ENCODE measurements around the gene SLIT3. TPM values are rescaled to one million over a fixed set of nuclear protein-coding genes. Genes with fewer than 3 reads are reported as not detected.

The SLIT3 gene
- total RNA-seq, 1 donor from 2014 or later = 3.1 TPM

DNA sequence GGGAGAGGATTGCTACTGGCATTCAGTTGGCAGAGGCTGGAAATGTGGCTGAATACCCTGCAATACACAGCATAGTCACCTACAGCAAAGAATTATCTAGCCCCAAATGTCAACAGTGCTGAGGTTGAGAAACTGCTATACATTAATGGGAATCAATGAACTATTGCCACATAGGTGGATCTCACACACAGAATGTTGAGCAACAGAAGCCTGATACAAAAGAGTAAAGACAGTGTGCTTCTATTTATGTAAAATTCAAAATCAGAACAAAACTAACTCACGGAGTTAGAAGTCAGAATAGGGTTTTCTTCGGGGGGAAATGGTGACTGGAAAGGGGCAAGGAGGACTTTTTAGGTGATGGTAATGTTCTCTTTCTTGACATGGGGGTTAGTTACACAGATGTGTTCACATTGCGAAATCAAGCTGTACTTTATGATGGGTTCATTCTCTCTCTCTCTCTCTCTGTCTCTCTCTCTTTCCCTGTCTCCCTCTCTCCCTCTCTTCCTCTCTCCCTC, 676.0 kb downstream of the SLIT3 start:
- no peak for DNase-seq (ENCODE audit: low read depth)
- H3K4me3 ChIP-seq (ENCODE audit: low read depth, low read length) = no peak overlapping the region
- TF ChIP-seq, protein P1, sequence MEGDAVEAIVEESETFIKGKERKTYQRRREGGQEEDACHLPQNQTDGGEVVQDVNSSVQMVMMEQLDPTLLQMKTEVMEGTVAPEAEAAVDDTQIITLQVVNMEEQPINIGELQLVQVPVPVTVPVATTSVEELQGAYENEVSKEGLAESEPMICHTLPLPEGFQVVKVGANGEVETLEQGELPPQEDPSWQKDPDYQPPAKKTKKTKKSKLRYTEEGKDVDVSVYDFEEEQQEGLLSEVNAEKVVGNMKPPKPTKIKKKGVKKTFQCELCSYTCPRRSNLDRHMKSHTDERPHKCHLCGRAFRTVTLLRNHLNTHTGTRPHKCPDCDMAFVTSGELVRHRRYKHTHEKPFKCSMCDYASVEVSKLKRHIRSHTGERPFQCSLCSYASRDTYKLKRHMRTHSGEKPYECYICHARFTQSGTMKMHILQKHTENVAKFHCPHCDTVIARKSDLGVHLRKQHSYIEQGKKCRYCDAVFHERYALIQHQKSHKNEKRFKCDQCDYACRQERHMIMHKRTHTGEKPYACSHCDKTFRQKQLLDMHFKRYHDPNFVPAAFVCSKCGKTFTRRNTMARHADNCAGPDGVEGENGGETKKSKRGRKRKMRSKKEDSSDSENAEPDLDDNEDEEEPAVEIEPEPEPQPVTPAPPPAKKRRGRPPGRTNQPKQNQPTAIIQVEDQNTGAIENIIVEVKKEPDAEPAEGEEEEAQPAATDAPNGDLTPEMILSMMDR (conservative IDR thresholded peaks at IDR 0.05; ENCODE audit: low read depth, low read length) = no peak

DNA sequence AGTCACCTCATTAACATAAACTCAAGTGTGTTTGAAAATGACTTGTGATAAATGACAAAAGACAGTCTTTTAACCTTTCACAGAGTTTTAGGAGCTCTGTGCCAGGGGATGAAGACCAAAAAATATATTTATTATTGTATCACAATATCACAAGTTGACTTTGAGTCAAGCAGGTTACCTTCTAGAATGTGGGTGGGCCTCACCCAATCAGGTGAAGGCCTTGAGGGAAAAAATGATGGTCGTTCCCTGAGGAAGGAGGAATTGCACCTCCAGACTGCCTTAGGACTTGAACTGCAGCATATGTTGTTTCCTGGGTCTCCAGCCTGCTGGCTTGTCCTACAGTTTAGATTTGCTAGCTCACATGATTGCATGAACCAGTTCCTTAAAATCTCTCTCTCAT, 680.1 kb downstream of the SLIT3 start:
- DNase-seq (ENCODE audit: low read depth) = no peak
- no peak overlapping the region for H3K4me3 ChIP-seq (ENCODE audit: low read depth, low read length)
- TF ChIP-seq, protein P1 (conservative IDR thresholded peaks at IDR 0.05; ENCODE audit: low read depth, low read length) = no peak

DNA sequence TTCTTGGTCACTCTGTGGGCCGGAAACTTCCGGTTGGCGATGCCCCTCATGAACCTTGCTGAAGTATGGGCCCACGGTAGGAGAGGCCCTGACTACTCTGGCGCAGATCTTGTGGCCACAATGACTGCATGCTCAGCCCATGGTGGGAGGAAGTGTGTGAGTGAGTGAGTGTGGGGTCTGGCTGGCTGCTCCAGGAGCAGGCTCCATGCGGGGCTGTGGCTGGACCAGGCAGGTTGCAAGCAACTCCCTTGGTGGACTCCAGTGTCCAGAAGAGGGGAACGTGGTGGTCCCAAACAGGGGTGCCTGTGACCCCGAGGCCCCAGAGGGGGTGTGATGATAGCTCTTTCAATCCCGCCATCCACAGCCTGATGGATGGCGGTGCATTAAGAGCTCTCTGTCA, 686.3 kb downstream of the SLIT3 start:
- no peak overlapping the region for H3K4me3 ChIP-seq (ENCODE audit: low read depth, low read length)
- TF ChIP-seq, protein P1 (conservative IDR thresholded peaks at IDR 0.05; ENCODE audit: low read depth, low read length) = no peak
- no peak for DNase-seq (ENCODE audit: low read depth)

DNA sequence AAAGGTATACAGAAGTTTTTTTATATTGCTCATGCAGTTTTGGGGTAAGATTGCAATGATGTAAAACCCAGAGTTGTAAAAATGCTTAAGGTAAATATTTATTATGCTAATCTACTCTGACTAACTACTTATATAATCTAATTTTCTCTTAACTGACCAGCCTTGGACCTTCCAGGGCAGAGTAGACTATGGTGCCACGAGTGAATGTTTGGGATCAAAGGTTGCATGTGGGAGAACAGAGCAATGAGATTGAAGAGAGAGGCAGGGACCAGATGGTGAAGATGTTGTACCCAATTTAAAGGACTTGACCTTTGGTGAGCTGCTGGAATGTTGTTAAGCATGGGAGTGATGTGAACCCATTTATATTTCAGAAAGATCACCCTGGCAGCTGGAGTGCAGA, 686.9 kb downstream of the SLIT3 start:
- DNase-seq (ENCODE audit: low read depth) = no peak
- no peak overlapping the region for H3K4me3 ChIP-seq (ENCODE audit: low read depth, low read length)
- TF ChIP-seq, protein P1 (conservative IDR thresholded peaks at IDR 0.05; ENCODE audit: low read depth, low read length) = no peak

DNA sequence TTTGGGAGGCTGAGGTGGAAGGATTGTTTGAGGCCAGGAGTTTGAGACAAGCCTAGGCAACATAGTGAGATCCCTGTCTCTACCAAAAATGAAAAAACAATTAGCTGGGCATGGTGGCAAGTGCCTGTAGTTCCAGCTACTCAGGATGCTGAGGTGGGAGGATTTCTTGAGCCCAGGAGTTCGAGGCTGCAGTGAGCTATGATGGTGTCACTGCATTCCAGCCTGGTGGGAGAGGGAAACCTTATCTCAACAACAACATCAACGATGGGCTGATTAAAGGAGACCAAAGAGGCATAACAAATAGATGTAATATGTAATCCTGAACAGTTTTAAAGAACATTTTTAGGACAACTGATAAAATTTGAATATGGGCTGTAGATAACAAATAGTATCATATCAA, 687.5 kb downstream of the SLIT3 start:
- TF ChIP-seq, protein P1 (conservative IDR thresholded peaks at IDR 0.05; ENCODE audit: low read depth, low read length) = no peak
- DNase-seq (ENCODE audit: low read depth) = no peak
- no peak overlapping the region for H3K4me3 ChIP-seq (ENCODE audit: low read depth, low read length)

DNA sequence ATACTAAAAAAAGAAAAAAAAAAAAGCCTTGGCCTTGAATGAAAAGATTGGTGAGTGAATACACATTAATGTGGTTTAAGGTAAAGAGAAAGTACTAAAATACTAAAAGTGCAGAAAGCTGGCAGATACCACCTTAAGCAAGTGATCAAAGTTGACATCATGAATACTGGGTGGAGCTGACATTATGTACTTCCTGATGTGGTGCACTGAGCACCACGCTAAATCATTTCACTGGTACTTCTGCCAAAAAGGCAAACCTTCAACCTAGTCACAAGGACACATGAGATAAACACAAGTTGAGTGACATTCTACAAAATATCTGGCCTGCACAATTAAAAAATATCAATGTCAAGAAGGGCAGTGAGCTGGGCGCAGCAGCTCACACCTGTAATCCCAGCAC, 687.9 kb downstream of the SLIT3 start:
- TF ChIP-seq, protein P1 (conservative IDR thresholded peaks at IDR 0.05; ENCODE audit: low read depth, low read length) = no peak
- no peak overlapping the region for H3K4me3 ChIP-seq (ENCODE audit: low read depth, low read length)
- no peak for DNase-seq (ENCODE audit: low read depth)

DNA sequence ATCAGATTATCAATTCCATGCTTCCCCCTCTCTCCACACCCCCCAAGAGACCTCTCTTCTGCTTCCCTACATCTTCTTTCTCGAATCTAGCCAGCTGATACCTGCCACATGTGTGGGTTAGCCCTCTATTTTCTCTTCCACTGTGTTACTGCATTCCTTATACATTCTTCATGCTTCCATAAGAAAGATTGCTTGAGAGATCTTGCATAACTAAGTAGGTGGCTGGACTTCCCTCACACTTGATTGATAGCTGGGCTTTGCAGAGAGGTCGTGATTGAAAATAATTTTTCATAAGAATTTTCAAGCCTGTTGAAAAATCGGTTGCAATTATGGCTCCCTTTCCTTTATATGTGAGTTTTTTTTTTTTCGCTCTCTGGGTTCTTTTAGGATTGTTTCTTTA, 688.8 kb downstream of the SLIT3 start:
- H3K4me3 ChIP-seq (ENCODE audit: low read depth, low read length) = no peak overlapping the region
- no peak for DNase-seq (ENCODE audit: low read depth)
- TF ChIP-seq, protein P1 (conservative IDR thresholded peaks at IDR 0.05; ENCODE audit: low read depth, low read length) = no peak
